Measurements from ENCODE around the gene TULP3. TPM values are rescaled to one million over a fixed set of nuclear protein-coding genes. Genes with fewer than 3 reads are reported as not detected.

Gene TULP3
- total RNA-seq, 1 donor from 2014 or later, result 15.4 TPM

- Histone ChIP-seq H3K27ac (no peak overlapping the region), H3K36me3 (peaks cover 83% of the 10 kb centered on the region), H3K27me3 (ENCODE audit: low read depth) (no peaks in the 10 kb centered on the region), H3K4me1 (no peaks in the 10 kb centered on the region), H3K9me3 (no peaks in the 10 kb centered on the region), H3K4me3 (no peak overlapping the region)
- ATAC-seq, result no peak
- no peak for TF ChIP-seq CTCF (IDR thresholded peaks at IDR 0.05)
- no peak for DNase-seq
- intact Hi-C loops (cut with DNase I), result no loop called here
Observed at GRCh38 chr12:2936301-2936700, 45.6 kb downstream of the TULP3 start.

GRCh38 chr12:2937500-2937899 lies 46.8 kb downstream of the TULP3 start:
- Histone ChIP-seq H3K27me3 (ENCODE audit: low read depth) (no peaks in the 10 kb centered on the region), H3K9me3 (no peaks in the 10 kb centered on the region), H3K4me3 (no peak overlapping the region), H3K36me3 (peaks cover 71% of the 10 kb centered on the region), H3K27ac (no peak overlapping the region), H3K4me1 (no peaks in the 10 kb centered on the region)
- no peak for DNase-seq
- intact Hi-C loops (cut with DNase I), result no loop called here
- TF ChIP-seq CTCF (IDR thresholded peaks at IDR 0.05), result no peak
- no peak for ATAC-seq

GRCh38 chr12:2939191-2939590 lies 48.5 kb downstream of the TULP3 start:
- DNase-seq (no peak), ATAC-seq (no peak)
- H3K27ac ChIP-seq, result no peak overlapping the region
- no peaks in the 10 kb centered on the region for H3K9me3 ChIP-seq
- intact Hi-C loops (cut with DNase I), result no loop called here
- peaks cover 54% of the 10 kb centered on the region for H3K36me3 ChIP-seq
- H3K4me1 ChIP-seq, result no peaks in the 10 kb centered on the region
- no peak overlapping the region for H3K4me3 ChIP-seq
- H3K27me3 ChIP-seq (ENCODE audit: low read depth), result no peaks in the 10 kb centered on the region
- TF ChIP-seq CTCF (IDR thresholded peaks at IDR 0.05), result no peak

- H3K36me3 ChIP-seq, result peaks cover 41% of the 10 kb centered on the region
- intact Hi-C loops (cut with DNase I), result no loop called here
- peaks cover 6% of the 10 kb centered on the region for H3K4me1 ChIP-seq
- H3K27ac ChIP-seq, result no peak overlapping the region
- no peak for TF ChIP-seq CTCF (IDR thresholded peaks at IDR 0.05)
- H3K9me3 ChIP-seq, result no peaks in the 10 kb centered on the region
- DNase-seq (no peak), ATAC-seq (peak in 1 of 2 donors; percentile 22)
- no peak overlapping the region for H3K4me3 ChIP-seq
- no peaks in the 10 kb centered on the region for H3K27me3 ChIP-seq (ENCODE audit: low read depth)
Observed at GRCh38 chr12:2940564-2940963, 49.9 kb downstream of the TULP3 start.

GRCh38 chr12:2941524-2941923 lies 50.8 kb downstream of the TULP3 start:
- DNase-seq, result no peak
- Histone ChIP-seq H3K36me3 (peaks cover 31% of the 10 kb centered on the region), H3K9me3 (no peaks in the 10 kb centered on the region), H3K27me3 (ENCODE audit: low read depth) (no peaks in the 10 kb centered on the region), H3K27ac (no peak overlapping the region), H3K4me3 (no peak overlapping the region), H3K4me1 (peaks cover 6% of the 10 kb centered on the region)
- no peak for ATAC-seq
- no peak for TF ChIP-seq CTCF (IDR thresholded peaks at IDR 0.05)
- intact Hi-C loops (cut with DNase I), result no loop called here

Data from lower lobe of right lung (tissue), 2 donors.